GM13977 (cell line): Measurements from ENCODE around the gene SEMA3B.
"Not testable (repeated sequence)": the region's sequence is repeated elsewhere in the genome, so short reads cannot be mapped to it uniquely, and the experiment has no call there.

Experiments
- DNase-seq: peaks from one replicate; pipeline ENCODE4 v3.0.0; 2012; ENCODE audit warnings: low spot score
- in situ Hi-C: fragments of 300-500 bp; cut with MboI; formaldehyde crosslinking; loops from one replicate; pipeline ENCODE4 v1.12.0; 2022; ENCODE audit warnings: low sequenced_read_pairs, low pct_unique_long_range_greater_than_20kb, mixed read lengths, inconsistent platforms; ENCODE audit not compliant: unreplicated experiment
- TF ChIP-seq, protein P1 (sequence below): IDR thresholded peaks from 2 replicates; pipeline ENCODE4 v1.5.1; 2012; ENCODE audit warnings: mild to moderate bottlenecking, control low read depth; ENCODE audit not compliant: insufficient read depth; ENCODE audit errors: extremely low read depth, missing control alignments

Gene SEMA3B

GRCh38 chr3:50242381-50242770 lies 26.6 kb upstream of the SEMA3B start:
- TF ChIP-seq, protein P1, sequence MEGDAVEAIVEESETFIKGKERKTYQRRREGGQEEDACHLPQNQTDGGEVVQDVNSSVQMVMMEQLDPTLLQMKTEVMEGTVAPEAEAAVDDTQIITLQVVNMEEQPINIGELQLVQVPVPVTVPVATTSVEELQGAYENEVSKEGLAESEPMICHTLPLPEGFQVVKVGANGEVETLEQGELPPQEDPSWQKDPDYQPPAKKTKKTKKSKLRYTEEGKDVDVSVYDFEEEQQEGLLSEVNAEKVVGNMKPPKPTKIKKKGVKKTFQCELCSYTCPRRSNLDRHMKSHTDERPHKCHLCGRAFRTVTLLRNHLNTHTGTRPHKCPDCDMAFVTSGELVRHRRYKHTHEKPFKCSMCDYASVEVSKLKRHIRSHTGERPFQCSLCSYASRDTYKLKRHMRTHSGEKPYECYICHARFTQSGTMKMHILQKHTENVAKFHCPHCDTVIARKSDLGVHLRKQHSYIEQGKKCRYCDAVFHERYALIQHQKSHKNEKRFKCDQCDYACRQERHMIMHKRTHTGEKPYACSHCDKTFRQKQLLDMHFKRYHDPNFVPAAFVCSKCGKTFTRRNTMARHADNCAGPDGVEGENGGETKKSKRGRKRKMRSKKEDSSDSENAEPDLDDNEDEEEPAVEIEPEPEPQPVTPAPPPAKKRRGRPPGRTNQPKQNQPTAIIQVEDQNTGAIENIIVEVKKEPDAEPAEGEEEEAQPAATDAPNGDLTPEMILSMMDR = no peak
- DNase-seq = peak; percentile 57
- in situ Hi-C loops = no loop called here

- TF ChIP-seq, protein P1 = no peak
- in situ Hi-C loops = no loop called here
- DNase-seq = peak; percentile 48
Observed at GRCh38 chr3:50242851-50243542, 25.9 kb upstream of the SEMA3B start.

DNA sequence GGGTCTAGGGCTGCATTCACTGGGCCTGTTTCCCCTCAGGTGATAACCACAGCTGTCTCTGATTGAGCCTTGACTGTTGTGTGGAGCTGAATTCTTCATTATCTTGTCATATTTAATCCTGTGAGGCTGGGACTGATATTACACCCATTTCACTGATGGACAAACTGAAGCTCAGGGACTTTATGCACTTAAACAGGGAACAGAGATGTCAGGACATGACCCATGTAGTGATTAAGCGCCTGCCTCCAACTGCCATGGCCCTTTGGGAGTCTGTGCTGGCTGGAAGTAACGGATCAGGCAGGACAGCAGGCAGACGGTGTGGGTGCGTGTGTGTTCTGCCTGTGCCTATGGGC lies 25.4 kb upstream of the SEMA3B start:
- TF ChIP-seq, protein P1 = no peak
- DNase-seq = no peak
- in situ Hi-C loops = no loop called here

GRCh38 chr3:50244813-50245212 lies 24.1 kb upstream of the SEMA3B start:
- in situ Hi-C loops, DNase-seq: not testable (repeated sequence)

DNA sequence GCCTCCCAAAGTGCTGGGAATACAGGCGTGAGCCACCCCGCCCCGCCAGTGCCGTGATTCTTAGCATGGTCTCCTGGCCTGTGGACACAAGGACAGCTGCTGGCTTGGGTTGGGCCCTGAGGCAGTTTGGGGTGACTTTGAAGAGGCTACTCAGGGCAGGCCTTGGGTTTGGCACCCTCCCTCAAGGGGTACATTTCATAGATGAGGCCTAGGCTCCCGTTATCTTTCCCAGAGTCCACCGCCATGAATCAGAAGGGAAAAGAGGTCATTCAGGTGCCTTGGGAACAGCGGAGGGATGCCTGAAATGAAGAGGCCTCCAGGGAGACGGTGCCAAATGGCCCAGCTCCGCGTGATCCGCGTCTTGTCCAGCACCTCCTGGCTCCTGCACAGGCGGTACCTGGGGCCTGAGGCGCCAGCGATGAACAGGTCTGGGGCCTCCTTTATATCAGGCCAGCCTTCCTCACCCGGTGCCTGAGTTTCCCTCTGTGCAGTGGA lies 23.6 kb upstream of the SEMA3B start:
- DNase-seq = no peak
- in situ Hi-C loops = no loop called here

DNA sequence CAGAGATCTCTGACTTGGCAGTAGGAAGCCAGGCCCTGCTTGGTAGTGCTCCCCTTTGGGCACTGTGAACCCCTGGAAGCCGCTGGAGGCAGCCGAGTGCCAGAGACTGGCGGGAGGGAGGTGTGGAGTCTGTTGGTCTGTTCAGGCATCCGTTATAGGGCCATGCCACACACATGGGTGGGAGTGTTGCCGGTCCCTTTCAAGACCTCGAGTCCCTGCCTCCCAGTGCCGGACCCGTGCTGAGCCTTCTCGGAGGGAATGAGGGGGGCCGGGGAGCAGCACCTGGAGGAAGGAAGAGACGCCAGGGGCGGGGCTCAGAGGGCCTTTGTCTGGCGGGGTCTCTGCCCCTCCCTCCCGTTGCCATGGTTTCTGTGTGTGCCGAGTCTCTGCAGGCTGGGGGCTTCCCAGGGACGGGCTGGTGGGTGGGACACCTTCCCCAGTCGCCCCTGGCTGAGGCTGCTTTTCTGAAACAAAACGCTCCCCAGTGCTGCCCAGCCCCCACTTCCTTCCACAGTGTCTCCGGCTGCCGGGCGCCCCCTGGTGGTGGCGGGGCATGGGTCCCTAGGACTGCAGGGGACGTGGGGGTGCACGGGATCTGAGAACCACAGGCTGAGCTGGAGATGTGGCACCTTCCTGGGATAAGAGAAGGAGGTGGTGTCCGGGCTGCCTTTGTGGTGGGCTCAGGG lies 23.0 kb upstream of the SEMA3B start:
- TF ChIP-seq, protein P1 = peak; percentile 99
- in situ Hi-C loops = no loop called here
- peak; percentile 83 for DNase-seq

More for the DNA sequence above, 23.6 kb upstream of the SEMA3B start:
- TF ChIP-seq, protein P1 = no peak

GRCh38 chr3:50246517-50246954 lies 22.4 kb upstream of the SEMA3B start:
- in situ Hi-C loops = no loop called here
- peak; percentile 77 for DNase-seq

More at GRCh38 chr3:50246517-50246954, 22.4 kb upstream of the SEMA3B start:
- TF ChIP-seq, protein P1 = no peak
